Caco-2 (cell line): ENCODE measurements around the gene NR2E3. TPM values are rescaled to one million over a fixed set of nuclear protein-coding genes. Genes with fewer than 3 reads are reported as not detected.
"Not testable (repeated sequence)": the region's sequence is repeated elsewhere in the genome, so short reads cannot be mapped to it uniquely, and the experiment has no call there.

Source experiments
- BruUV-seq: library from RNA; stranded (reverse); fragments of 400-500 nt; replicated peaks from 2 replicates; lab custom pipeline; 2021; lab: Mats Ljungman, UMichigan
- CTCF ChIA-PET: fragments of 300-600 bp; sonication (Branson Sonifier 250); formaldehyde crosslinking; loops from one replicate; lab custom pipeline; 2022; ENCODE audit warnings: antibody characterized with exemption; lab: Charles Lee
- POLR2A ChIA-PET: fragments of 300-600 bp; sonication (Branson Sonifier 250); formaldehyde crosslinking; loops from one replicate; lab custom pipeline; 2022; ENCODE audit warnings: antibody characterized with exemption; lab: Charles Lee
- DNase-seq, 2 experiments: peaks; one replicate each; pipeline versions ENCODE4 v3.0.0 to v3.0.0-alpha.2; 2020 to 2022
- H3K27me3 ChIP-seq: replicated peaks from 2 replicates; pipeline ENCODE4 v1.6.0; 2011; ENCODE audit warnings: low read length; ENCODE audit not compliant: control insufficient read depth, insufficient read depth
- H3K36me3 ChIP-seq: 2 replicates; pipeline ENCODE4 v1.5.1; 2011; ENCODE audit warnings: low read length; ENCODE audit not compliant: control insufficient read depth, insufficient read depth
- H3K4me1 ChIP-seq: fragments of 250-450 bp; sonication (Bioruptor Pico); 2 replicates; pipeline ENCODE4 v1.5.1; 2020; ENCODE audit warnings: mild to moderate bottlenecking
- H3K4me3 ChIP-seq: 2 replicates; pipeline ENCODE4 v1.5.1; 2011; ENCODE audit warnings: low read depth, mild to moderate bottlenecking, control low read depth, low read length
- H3K9me3 ChIP-seq: fragments of 250-450 bp; sonication (Bioruptor Pico); 2 replicates; pipeline ENCODE4 v1.5.1; 2020; ENCODE audit warnings: mild to moderate bottlenecking, moderate library complexity
- H3K27ac Mint-ChIP-seq: one replicate; pipeline ENCODE4 v1.8.0; 2022; ENCODE audit warnings: mixed read lengths; ENCODE audit not compliant: unreplicated experiment
- H3K27me3 Mint-ChIP-seq: one replicate; pipeline ENCODE4 v1.8.0; 2022; ENCODE audit warnings: mixed read lengths; ENCODE audit not compliant: insufficient read depth, unreplicated experiment
- H3K36me3 Mint-ChIP-seq: one replicate; pipeline ENCODE4 v1.8.0; 2022; ENCODE audit warnings: mild to moderate bottlenecking, mixed read lengths; ENCODE audit not compliant: insufficient read depth, unreplicated experiment
- H3K4me1 Mint-ChIP-seq: one replicate; pipeline ENCODE4 v1.8.0; 2022; ENCODE audit warnings: low read depth, mixed read lengths; ENCODE audit not compliant: unreplicated experiment
- H3K4me3 Mint-ChIP-seq: one replicate; pipeline ENCODE4 v1.8.0; 2022; ENCODE audit warnings: mild to moderate bottlenecking, moderate library complexity, mixed read lengths; ENCODE audit not compliant: unreplicated experiment
- H3K9me3 Mint-ChIP-seq: one replicate; pipeline ENCODE4 v1.8.0; 2022; ENCODE audit warnings: mixed read lengths; ENCODE audit not compliant: unreplicated experiment
- intact Hi-C: fragments of 100-400 bp; cut with micrococcal nuclease; formaldehyde crosslinking; loops from one replicate; pipeline ENCODE4 v1.10.0; 2022; ENCODE audit not compliant: unreplicated experiment
- total RNA-seq: library from RNA; stranded (reverse); gene quantifications from 2 replicates; pipeline ENCODE4 v1.2.3, GENCODE V29; 2022
- TF ChIP-seq, protein P1 (sequence below), 2 experiments: fragments of 200-600 bp in 1 of 2; IDR thresholded peaks; 1 replicate in 1 of 2; 2 replicates in 1 of 2; pipeline versions ENCODE4 v1.5.1 to v1.8.0; 2011 to 2022; ENCODE audit warnings: antibody characterized with exemption in 1 of 2, control low read depth in 1 of 2, inconsistent platforms in 1 of 2, low read depth in 1 of 2, low read length in 1 of 2, mild to moderate bottlenecking in 1 of 2, moderate library complexity in 1 of 2; ENCODE audit not compliant: insufficient read depth in 1 of 2, severe bottlenecking in 1 of 2, unreplicated experiment in 1 of 2

Gene NR2E3
- total RNA-seq, 1 experiment from 2014 or later = not detected

DNA sequence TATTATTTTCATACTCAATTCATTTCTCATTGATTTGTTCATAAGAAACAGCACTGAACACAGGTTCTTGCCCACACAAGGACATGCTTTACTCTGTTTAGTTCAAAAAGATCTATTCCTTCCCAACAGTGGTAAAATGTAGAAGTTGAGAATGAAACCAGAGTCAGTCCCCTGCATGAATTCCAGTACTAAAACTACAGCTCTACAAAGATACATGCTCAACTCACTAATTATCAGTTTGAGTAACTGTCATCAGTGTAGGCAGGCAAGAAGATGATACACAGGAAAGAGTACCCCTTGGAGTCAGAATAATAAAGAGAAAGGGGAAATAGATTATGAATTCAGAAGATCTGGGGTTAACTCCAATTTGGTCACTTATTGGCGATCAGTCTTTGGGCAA, 43.2 kb downstream of the NR2E3 start:
- no peaks in the 10 kb centered on the region; the same call in none of the 2 replicates for H3K36me3 ChIP-seq
- no peaks in the 10 kb centered on the region for H3K9me3 ChIP-seq
- H3K4me1 ChIP-seq = no peaks in the 10 kb centered on the region
- TF ChIP-seq, protein P1, sequence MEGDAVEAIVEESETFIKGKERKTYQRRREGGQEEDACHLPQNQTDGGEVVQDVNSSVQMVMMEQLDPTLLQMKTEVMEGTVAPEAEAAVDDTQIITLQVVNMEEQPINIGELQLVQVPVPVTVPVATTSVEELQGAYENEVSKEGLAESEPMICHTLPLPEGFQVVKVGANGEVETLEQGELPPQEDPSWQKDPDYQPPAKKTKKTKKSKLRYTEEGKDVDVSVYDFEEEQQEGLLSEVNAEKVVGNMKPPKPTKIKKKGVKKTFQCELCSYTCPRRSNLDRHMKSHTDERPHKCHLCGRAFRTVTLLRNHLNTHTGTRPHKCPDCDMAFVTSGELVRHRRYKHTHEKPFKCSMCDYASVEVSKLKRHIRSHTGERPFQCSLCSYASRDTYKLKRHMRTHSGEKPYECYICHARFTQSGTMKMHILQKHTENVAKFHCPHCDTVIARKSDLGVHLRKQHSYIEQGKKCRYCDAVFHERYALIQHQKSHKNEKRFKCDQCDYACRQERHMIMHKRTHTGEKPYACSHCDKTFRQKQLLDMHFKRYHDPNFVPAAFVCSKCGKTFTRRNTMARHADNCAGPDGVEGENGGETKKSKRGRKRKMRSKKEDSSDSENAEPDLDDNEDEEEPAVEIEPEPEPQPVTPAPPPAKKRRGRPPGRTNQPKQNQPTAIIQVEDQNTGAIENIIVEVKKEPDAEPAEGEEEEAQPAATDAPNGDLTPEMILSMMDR (IDR thresholded peaks at IDR 0.05; ENCODE audit: insufficient read depth in 1 of 2, low read depth in 1 of 2, low read length in 1 of 2, severe bottlenecking in 1 of 2, unreplicated experiment in 1 of 2) = no peak
- ChIA-PET CTCF (no interaction called here), POLR2A (no interaction called here)
- no peaks in the 10 kb centered on the region for H3K4me1 Mint-ChIP-seq
- no TSS peak for BruUV-seq
- H3K27ac Mint-ChIP-seq = no peak overlapping the region
- no peak overlapping the region for H3K4me3 Mint-ChIP-seq
- H3K27me3 Mint-ChIP-seq = no peaks in the 10 kb centered on the region
- H3K9me3 Mint-ChIP-seq = no peaks in the 10 kb centered on the region
- H3K27me3 ChIP-seq = no peaks in the 10 kb centered on the region
- peaks cover 47% of the 10 kb centered on the region for H3K36me3 Mint-ChIP-seq
- intact Hi-C loops = loop anchor here (10.0 kb wide), 1 partner anchor 301 kb away; no protein-coding TSS in a partner anchor
- DNase-seq = no peak
- no peak overlapping the region for H3K4me3 ChIP-seq

DNA sequence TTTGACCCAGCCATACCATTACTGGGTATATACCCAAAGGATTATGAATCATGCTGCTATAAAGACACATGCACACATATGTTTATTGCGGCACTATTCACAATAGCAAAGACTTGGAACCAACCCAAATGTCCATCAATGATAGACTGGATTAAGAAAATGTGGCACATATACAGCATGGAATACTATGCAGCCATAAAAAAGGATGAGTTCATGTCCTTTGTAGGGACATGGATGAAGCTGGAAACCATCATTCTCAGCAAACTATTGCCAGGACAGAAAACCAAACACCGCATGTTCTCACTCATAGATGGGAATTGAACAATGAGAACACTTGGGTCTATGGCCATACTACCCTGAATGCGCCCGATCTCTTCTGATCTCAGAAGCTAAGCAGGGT, 47.9 kb downstream of the NR2E3 start:
- H3K36me3 ChIP-seq, H3K27ac Mint-ChIP-seq, H3K9me3 Mint-ChIP-seq, H3K4me3 Mint-ChIP-seq, BruUV-seq, H3K9me3 ChIP-seq, POLR2A ChIA-PET, H3K27me3 ChIP-seq, CTCF ChIA-PET, H3K4me1 ChIP-seq, H3K4me1 Mint-ChIP-seq, DNase-seq, H3K27me3 Mint-ChIP-seq, H3K4me3 ChIP-seq: not testable (repeated sequence)
- intact Hi-C loops = loop anchor here (10.0 kb wide), 1 partner anchor 297 kb away; no protein-coding TSS in a partner anchor
- H3K36me3 Mint-ChIP-seq = peaks cover 32% of the 10 kb centered on the region
